AG08395 (cell line): ENCODE data around the gene MBD4.
"Not testable (repeated sequence)": the region's sequence is repeated elsewhere in the genome, so short reads cannot be mapped to it uniquely, and the experiment has no call there.

ENCODE experiments used
- DNase-seq: peaks from one replicate; pipeline ENCODE4 v3.0.0; 2012; ENCODE audit warnings: mixed read lengths, low spot score

Gene MBD4

GRCh38 chr3:129429602-129430001 is 10.1 kb downstream of the MBD4 start:
- no peak for DNase-seq

GRCh38 chr3:129429080-129429451 is 10.7 kb downstream of the MBD4 start:
- DNase-seq, result no peak

- peak; percentile 98 for DNase-seq
Observed at GRCh38 chr3:129428376-129429079, 11.2 kb downstream of the MBD4 start, which contains the start of gene EFCAB12. Gene EFCAB12, minus strand, starts transcription at chr3:129428636. Its CDS starts 148 bp downstream, at chr3:129428488.

GRCh38 chr3:129428007-129428375 is 11.8 kb downstream of the MBD4 start:
- DNase-seq, result no peak

- DNase-seq, result no peak
Observed at GRCh38 chr3:129425619-129426018, 14.1 kb downstream of the MBD4 start.

- DNase-seq, result no peak
Observed at GRCh38 chr3:129425213-129425612, 14.5 kb downstream of the MBD4 start.

GRCh38 chr3:129424185-129424841 is 15.4 kb downstream of the MBD4 start:
- no peak for DNase-seq

DNA sequence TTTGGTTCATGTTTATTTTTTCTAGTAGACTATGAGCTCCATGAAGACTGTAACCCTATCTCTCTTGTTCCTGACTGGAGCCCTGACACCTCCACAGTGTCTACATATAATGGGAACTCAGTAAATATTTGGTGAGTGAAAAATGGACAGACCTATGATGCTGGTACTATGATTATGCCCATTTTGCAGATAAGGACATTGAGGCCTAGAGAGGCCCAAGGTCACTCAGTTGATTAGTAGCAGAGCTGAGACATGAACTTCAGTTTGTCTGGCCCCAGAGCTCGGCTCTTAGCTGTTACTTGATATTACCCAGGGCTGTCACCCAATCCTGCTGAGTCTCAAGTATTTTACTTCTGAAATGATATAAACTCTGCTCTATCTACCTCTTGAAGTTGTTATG is 16.9 kb downstream of the MBD4 start:
- DNase-seq, result no peak

- no peak for DNase-seq
Observed at GRCh38 chr3:129421988-129422745, 17.6 kb downstream of the MBD4 start.

- DNase-seq, result no peak
Observed at GRCh38 chr3:129421236-129421883, 18.4 kb downstream of the MBD4 start.

- DNase-seq, result no peak
Observed at GRCh38 chr3:129419476-129419875, 20.3 kb downstream of the MBD4 start.

DNA sequence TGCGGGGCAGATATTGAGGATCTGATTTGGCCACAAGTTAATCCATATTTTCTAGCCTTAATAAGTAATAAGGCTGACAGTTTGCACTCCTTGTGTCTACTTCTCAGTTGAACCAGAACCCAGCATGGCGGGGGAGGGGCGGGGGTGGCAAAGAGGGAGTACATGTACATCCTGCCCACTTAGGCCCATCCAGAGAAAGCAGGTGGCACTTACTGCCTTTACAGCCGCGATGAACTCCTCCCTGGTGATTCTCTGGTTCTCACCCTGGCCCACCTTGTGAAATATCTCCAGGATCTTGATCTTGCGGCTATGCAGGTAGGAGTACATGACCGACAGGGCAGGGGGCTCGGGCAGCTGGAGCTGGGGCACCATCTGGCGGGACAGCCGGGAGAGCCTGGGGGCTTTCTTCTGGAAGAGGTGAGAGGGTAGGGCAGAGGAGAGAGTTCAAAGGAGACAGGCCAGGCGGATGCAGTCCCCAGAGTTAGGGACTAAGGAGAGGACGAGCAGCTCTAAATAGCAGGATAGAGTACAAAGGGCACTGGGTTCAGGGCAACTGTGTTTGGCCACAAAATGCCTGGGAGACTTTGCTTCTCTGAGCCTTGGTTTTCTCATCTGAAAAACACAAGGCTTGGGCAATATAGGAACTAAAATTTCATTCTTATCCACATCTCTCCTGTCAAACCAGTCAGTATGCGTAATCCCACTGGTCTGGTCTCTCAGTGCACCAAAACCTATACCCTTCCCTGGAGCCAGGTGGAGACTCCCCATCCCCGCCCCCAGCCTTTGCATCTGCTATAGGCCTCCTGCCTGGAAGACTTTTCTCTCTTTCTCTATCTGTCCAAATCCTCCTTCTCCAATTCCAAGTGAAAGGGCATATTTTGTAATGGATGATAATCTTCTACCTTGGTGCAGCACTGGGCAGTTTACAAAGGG is 21.4 kb downstream of the MBD4 start:
- no peak for DNase-seq

DNA sequence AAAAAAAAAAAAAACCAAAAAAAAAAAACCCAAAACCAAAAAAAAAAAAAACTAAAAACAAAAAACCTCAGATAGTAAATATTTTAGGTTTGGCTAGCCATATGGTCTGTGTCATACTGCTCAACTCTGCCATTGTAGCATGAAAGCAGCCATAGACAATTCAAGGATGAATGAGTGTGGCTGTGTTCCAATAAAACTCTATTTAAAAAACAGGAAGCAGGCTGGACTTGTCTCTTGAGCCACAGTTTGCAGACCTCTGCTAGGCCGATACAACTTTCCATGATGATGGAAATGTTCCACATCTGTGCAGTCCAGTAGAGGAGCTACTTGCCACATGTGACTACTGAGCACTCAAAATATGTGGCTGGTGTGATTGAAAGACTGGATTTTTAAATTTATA is 22.4 kb downstream of the MBD4 start:
- DNase-seq, result peak; percentile 26

DNA sequence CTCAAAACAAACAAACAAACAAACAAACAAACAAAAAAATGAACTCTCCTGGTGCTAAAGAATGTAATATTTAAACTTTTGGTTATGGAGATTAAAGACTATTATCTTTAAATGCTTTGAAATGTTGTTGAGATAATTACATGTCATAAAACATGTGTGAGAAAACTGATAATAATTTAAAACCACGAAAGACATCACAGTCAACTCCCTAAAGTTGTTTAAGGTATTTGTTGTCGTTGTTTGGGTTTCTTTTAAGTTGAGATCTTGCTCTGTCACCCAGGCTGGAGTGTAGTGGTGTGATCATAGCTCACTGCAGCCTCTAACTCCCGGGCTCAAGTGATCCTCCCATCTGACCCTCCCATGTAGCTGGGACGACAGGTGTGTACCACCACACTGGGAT is 23.3 kb downstream of the MBD4 start:
- no peak for DNase-seq

DNA sequence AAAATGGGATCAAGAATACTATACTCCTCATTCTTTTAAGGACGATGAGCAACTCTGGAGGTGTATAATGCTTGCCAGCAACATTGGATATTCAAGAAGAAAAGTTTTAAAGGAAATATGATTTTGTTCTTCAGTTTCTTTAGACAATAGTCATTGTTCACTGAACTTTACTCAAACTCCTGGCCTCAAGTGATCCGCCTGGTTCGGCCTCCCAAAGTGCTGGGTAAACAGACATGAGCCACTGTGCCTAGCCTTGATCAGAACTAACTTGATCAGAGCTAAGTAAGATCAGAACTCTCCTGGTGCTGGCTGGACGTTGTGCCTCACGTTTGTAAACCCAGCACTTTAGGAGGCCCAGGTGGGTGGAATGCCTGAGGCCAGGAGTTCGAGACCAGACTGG is 23.9 kb downstream of the MBD4 start:
- no peak for DNase-seq

DNA sequence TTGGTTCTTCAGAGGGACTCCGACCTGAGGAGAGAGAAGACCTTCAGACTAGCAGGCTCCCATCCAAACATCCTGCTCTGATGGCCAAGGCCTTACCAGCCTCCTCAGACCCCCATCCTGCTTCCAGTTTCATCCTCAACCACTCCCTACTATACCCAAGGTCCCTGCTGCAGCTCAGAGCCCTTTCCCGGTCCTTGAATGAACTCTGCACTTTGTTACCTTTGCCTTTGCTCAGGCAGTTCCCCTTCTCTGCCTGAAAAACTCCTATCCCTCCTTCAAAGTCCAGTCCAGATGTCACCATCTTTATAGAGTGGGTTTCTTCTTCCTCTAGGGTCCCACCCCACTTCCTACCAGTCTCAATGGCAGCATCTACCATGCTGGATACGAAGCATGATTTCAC is 24.4 kb downstream of the MBD4 start:
- DNase-seq, result no peak

DNA sequence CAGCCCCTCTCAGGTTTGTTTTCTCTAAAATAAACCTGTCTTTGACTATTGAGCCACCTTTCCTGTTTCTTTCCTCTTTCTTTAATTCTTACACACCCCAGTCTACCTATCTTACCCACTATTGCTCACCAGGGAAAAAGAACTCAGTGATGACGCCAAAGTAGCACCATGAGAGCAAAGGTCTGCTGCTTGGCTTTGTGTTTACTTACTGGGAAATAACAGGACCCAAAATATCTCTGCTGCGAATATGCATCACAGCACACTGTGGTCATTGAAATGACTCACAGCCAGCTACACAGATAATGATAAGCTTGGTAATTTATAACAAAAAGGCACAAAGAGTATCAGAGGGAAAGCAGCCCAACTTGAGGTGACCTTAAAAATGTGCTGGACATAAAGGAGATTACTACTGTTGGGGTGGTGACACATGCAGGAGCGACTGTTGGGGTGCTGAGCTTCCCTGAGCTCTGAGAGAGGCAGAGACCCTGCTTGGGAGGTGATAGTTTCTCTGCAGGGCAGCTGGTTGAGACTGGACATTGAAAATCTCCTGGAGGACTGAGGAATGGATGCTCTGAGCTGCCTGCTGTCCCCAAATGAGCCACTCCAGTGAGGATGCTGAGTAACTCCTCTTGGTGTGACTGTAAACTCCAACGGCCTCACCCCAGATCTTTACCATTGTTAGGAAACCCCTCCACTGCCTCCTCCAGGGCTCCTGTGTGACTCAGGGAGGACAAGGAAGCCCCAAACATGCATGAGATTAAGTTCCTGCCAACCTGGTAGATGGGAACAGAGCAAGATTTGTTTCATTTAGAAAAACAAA is 25.9 kb downstream of the MBD4 start:
- peak; percentile 78 for DNase-seq

- DNase-seq, result not testable (repeated sequence)
Observed at GRCh38 chr3:129413238-129413637, 26.5 kb downstream of the MBD4 start.

DNA sequence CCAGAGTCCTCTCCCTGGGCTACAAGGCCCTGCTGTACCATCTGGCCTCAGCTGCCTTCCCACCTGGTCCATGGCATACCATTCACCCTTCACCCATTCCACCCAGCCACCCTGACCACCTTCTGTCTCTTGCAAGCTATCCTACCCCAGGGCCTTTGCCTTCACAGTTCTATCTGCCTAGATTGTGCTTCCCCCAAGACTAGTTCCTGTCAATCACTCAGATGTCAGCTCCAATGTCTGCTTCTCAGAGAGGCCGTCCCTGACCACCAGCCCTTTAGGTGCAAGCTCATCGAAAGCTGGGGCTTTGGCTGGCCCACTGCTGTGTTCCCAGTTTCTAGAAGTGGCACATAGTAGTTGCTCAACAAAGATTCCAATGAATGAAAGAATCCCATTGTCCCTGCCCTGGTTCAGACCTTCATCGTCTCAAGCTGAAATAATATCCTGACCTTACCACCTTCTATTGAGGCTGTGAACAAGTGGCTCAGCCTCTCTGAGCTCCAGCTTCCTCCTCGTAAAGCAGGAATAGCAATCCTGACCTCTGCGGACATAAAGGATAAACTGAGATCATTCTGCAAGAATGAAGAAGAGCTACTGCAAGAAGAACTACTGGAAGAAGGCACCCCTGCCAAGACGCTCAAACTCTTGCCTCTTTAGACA is 27.1 kb downstream of the MBD4 start:
- DNase-seq, result no peak

- DNase-seq, result no peak
Observed at GRCh38 chr3:129410971-129411370, 28.8 kb downstream of the MBD4 start.
